MM.1S (cell line): ENCODE results near the gene TTC7B.

Experiments used
- DNase-seq: peaks from one replicate; pipeline ENCODE4 v3.0.0-alpha.2; 2015
- H2AFZ ChIP-seq: fragments of 300-600 bp; sonication (generic); 2 replicates; pipeline ENCODE4 v1.6.0; 2016; ENCODE audit warnings: antibody characterized with exemption, low read length
- H3F3A ChIP-seq: fragments of 300-600 bp; sonication (generic); 2 replicates; pipeline ENCODE4 v1.6.1; 2016; ENCODE audit warnings: mild to moderate bottlenecking, antibody characterized with exemption, low read length, moderate library complexity, mixed read lengths; ENCODE audit not compliant: insufficient read depth
- H3K27ac ChIP-seq: fragments of 300-600 bp; sonication (generic); 2 replicates; pipeline ENCODE4 v1.5.1; 2016; ENCODE audit warnings: mild to moderate bottlenecking, low read length
- H3K27me3 ChIP-seq: fragments of 300-600 bp; sonication (generic); replicated peaks from 2 replicates; pipeline ENCODE4 v1.6.0; 2016; ENCODE audit warnings: low read length; ENCODE audit not compliant: insufficient read depth
- H3K36me3 ChIP-seq: fragments of 300-600 bp; sonication (generic); replicated peaks from 2 replicates; pipeline ENCODE4 v1.6.1; 2016; ENCODE audit warnings: mild to moderate bottlenecking, low read length, mixed read lengths; ENCODE audit not compliant: insufficient read depth
- H3K4me1 ChIP-seq: fragments of 300-600 bp; sonication (generic); 2 replicates; pipeline ENCODE4 v1.6.1; 2016; ENCODE audit warnings: low read length, mixed read lengths
- H3K4me2 ChIP-seq: fragments of 300-600 bp; sonication (generic); 2 replicates; pipeline ENCODE4 v1.6.0; 2016; ENCODE audit warnings: low read depth, low read length
- H3K4me3 ChIP-seq: fragments of 300-600 bp; sonication (generic); 2 replicates; pipeline ENCODE4 v1.5.1; 2016; ENCODE audit warnings: low read length, mixed read lengths
- H3K79me2 ChIP-seq: fragments of 300-600 bp; sonication (generic); 2 replicates; pipeline ENCODE4 v1.6.1; 2016; ENCODE audit warnings: mixed run types, low read length, mixed read lengths
- H3K9ac ChIP-seq: fragments of 300-600 bp; sonication (generic); 2 replicates; pipeline ENCODE4 v1.6.1; 2016; ENCODE audit warnings: low read length, mixed read lengths
- H3K9me2 ChIP-seq: fragments of 300-600 bp; sonication (generic); replicated peaks from 2 replicates; pipeline ENCODE4 v1.6.1; 2016; ENCODE audit warnings: mild to moderate bottlenecking, low read length, mixed read lengths; ENCODE audit not compliant: insufficient read depth
- H3K9me3 ChIP-seq: fragments of 300-600 bp; sonication (generic); replicated peaks from 2 replicates; pipeline ENCODE4 v1.6.1; 2016; ENCODE audit warnings: mild to moderate bottlenecking, low read length, mixed read lengths; ENCODE audit not compliant: insufficient read depth
- H4K20me1 ChIP-seq: fragments of 300-600 bp; sonication (generic); 2 replicates; pipeline ENCODE4 v1.6.1; 2016; ENCODE audit warnings: mild to moderate bottlenecking, low read length, moderate library complexity, mixed read lengths; ENCODE audit not compliant: insufficient read depth
- EZH2 ChIP-seq: fragments of 300-600 bp; sonication (generic); optimal IDR thresholded peaks from 2 replicates; pipeline ENCODE3; 2017; ENCODE audit warnings: low read depth, mild to moderate bottlenecking, antibody characterized with exemption, low read length, mixed read lengths
- EZH2phosphoT487 ChIP-seq: fragments of 300-600 bp; sonication (generic); IDR thresholded peaks from 2 replicates; pipeline ENCODE4 v1.6.1; 2018; ENCODE audit warnings: antibody characterized with exemption, low read length
- TF ChIP-seq, protein P1 (sequence below): fragments of 300-600 bp; sonication (generic); IDR thresholded peaks from 2 replicates; pipeline ENCODE4 v1.5.1; 2016; ENCODE audit warnings: antibody characterized with exemption, low read length, mixed read lengths

TTC7B gene

DNA sequence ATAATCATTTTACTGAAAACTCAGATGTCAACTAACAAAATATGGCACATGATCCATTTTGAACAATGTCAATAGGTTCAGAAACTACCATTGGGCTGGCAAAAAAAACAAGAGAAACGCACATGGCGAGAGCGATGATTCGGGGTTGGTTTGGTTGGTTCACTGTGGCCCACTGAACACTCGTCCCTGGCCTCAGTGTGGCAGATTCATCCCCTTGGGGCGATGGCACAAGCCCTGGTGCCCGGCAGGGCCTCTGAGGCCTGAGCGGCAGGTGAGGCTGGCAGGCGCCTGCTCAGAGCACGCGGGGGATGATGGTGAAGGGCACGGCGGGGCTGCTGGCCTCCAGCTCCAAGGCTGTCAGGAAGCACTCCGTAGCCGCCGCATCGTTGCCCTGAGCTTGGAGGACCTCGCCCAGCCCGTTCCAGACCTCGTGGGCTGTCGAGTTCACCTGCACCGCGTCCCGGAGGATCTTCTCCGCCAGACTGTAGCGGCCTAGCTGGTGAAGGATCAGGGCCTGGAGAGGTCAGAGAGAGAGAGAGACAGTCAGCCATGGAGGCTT, 275.1 kb downstream of the TTC7B start:
- H3F3A ChIP-seq = no peaks in the 10 kb centered on the region
- DNase-seq = no peak
- H3K27me3 ChIP-seq = no peaks in the 10 kb centered on the region
- H3K4me2 ChIP-seq = no peak overlapping the region
- no peak overlapping the region for H2AFZ ChIP-seq
- no peaks in the 10 kb centered on the region for H3K4me1 ChIP-seq
- no peak overlapping the region for H3K27ac ChIP-seq
- H3K9me3 ChIP-seq = no peaks in the 10 kb centered on the region
- no peak overlapping the region for H3K4me3 ChIP-seq
- H3K9ac ChIP-seq = no peak overlapping the region
- no peaks in the 10 kb centered on the region for H3K36me3 ChIP-seq
- TF ChIP-seq EZH2phosphoT487 (no peak), EZH2 (no peak)
- TF ChIP-seq, protein P1, sequence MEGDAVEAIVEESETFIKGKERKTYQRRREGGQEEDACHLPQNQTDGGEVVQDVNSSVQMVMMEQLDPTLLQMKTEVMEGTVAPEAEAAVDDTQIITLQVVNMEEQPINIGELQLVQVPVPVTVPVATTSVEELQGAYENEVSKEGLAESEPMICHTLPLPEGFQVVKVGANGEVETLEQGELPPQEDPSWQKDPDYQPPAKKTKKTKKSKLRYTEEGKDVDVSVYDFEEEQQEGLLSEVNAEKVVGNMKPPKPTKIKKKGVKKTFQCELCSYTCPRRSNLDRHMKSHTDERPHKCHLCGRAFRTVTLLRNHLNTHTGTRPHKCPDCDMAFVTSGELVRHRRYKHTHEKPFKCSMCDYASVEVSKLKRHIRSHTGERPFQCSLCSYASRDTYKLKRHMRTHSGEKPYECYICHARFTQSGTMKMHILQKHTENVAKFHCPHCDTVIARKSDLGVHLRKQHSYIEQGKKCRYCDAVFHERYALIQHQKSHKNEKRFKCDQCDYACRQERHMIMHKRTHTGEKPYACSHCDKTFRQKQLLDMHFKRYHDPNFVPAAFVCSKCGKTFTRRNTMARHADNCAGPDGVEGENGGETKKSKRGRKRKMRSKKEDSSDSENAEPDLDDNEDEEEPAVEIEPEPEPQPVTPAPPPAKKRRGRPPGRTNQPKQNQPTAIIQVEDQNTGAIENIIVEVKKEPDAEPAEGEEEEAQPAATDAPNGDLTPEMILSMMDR = no peak
- no peaks in the 10 kb centered on the region for H3K79me2 ChIP-seq
- H4K20me1 ChIP-seq = no peaks in the 10 kb centered on the region
- H3K9me2 ChIP-seq = no peaks in the 10 kb centered on the region

- Histone ChIP-seq H3K9me3 (no peaks in the 10 kb centered on the region), H3K4me2 (no peak overlapping the region), H4K20me1 (no peaks in the 10 kb centered on the region), H3K4me3 (no peak overlapping the region), H3K27ac (no peak overlapping the region), H3F3A (no peaks in the 10 kb centered on the region), H3K4me1 (no peaks in the 10 kb centered on the region), H3K27me3 (no peaks in the 10 kb centered on the region), H2AFZ (no peak overlapping the region), H3K36me3 (no peaks in the 10 kb centered on the region), H3K9ac (no peak overlapping the region), H3K79me2 (no peaks in the 10 kb centered on the region), H3K9me2 (no peaks in the 10 kb centered on the region)
- no peak for DNase-seq
- no peak for TF ChIP-seq EZH2phosphoT487
- no peak for TF ChIP-seq EZH2
- TF ChIP-seq, protein P1 = no peak
These were observed 275.8 kb downstream of the TTC7B start for GRCh38 chr14:90540437-90540836.

DNA sequence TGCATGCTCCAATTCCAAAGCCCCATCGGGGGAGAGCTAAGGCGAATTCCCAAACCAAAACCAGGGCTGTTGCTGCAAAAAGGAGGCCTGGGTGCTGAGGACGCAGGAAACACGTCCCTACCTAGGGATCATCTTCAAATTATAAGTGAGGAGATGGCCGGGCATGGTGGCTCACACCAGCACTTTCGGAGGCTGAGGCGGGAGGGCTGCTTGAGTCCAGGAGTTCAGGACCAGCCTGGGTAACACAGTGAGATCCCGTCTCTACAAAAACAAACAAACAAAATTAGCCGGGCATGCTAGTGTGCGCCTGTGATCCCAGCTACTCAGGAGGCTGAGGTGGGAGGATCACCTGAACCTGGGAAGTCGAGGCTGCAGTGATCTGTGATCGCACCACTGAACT, 276.2 kb downstream of the TTC7B start:
- no peaks in the 10 kb centered on the region for H3K9me2 ChIP-seq
- TF ChIP-seq EZH2 = no peak
- TF ChIP-seq, protein P1 = no peak
- no peak for TF ChIP-seq EZH2phosphoT487
- no peak for DNase-seq
- no peaks in the 10 kb centered on the region for H3K4me1 ChIP-seq
- no peak overlapping the region for H3K27ac ChIP-seq
- H3K79me2 ChIP-seq = no peaks in the 10 kb centered on the region
- no peaks in the 10 kb centered on the region for H3K27me3 ChIP-seq
- H2AFZ ChIP-seq = no peak overlapping the region
- H3K9ac ChIP-seq = no peak overlapping the region
- H3K4me3 ChIP-seq = no peak overlapping the region
- no peaks in the 10 kb centered on the region for H4K20me1 ChIP-seq
- H3K36me3 ChIP-seq = no peaks in the 10 kb centered on the region
- H3K9me3 ChIP-seq = no peaks in the 10 kb centered on the region
- no peak overlapping the region for H3K4me2 ChIP-seq
- no peaks in the 10 kb centered on the region for H3F3A ChIP-seq
